Parathyroid adenoma (tissue), 2 donors: ENCODE measurements around the gene CDK2AP2.

Experiments used
- H2AFZ ChIP-seq: fragments of 300-600 bp; sonication (generic); one replicate; pipeline ENCODE4 v1.7.0; 2017; ENCODE audit warnings: antibody characterized with exemption, mild to moderate bottlenecking
- H3K27ac ChIP-seq: fragments of 300-600 bp; sonication (generic); one replicate; pipeline ENCODE4 v1.7.0; 2017
- H3K27me3 ChIP-seq: fragments of 300-600 bp; sonication (generic); one replicate; pipeline ENCODE4 v1.7.0; 2017; ENCODE audit warnings: low read length; ENCODE audit not compliant: control insufficient read depth, insufficient read depth
- H3K36me3 ChIP-seq: fragments of 300-600 bp; sonication (generic); one replicate; pipeline ENCODE4 v1.7.0; 2017; ENCODE audit warnings: low read length; ENCODE audit not compliant: control insufficient read depth, insufficient read depth
- H3K4me1 ChIP-seq: fragments of 300-600 bp; sonication (generic); one replicate; pipeline ENCODE4 v1.7.0; 2017; ENCODE audit warnings: control low read depth
- H3K4me2 ChIP-seq: fragments of 300-600 bp; sonication (generic); one replicate; pipeline ENCODE4 v1.7.0; 2017; ENCODE audit warnings: low read length
- H3K4me3 ChIP-seq: fragments of 300-600 bp; sonication (generic); one replicate; pipeline ENCODE4 v1.7.0; 2017; ENCODE audit warnings: low read depth, low read length
- H3K79me2 ChIP-seq: fragments of 300-600 bp; sonication (generic); one replicate; pipeline ENCODE4 v1.7.0; 2017; ENCODE audit warnings: control low read depth
- H3K9ac ChIP-seq: fragments of 300-600 bp; sonication (generic); one replicate; pipeline ENCODE4 v1.7.0; 2017; ENCODE audit warnings: mild to moderate bottlenecking
- H3K9me3 ChIP-seq: fragments of 300-600 bp; sonication (generic); one replicate; pipeline ENCODE4 v1.7.0; 2017; ENCODE audit warnings: low read length; ENCODE audit not compliant: control insufficient read depth
- CTCF ChIP-seq: fragments of 300-600 bp; sonication (generic); IDR thresholded peaks from one replicate; pipeline ENCODE4 v1.7.0; 2017; ENCODE audit warnings: antibody characterized with exemption, mild to moderate bottlenecking
- donor health status: primary hyperparathyroidism.

Gene CDK2AP2

GRCh38 chr11:67534070-67534679, 26.2 kb upstream of the CDK2AP2 start:
- no peak for TF ChIP-seq CTCF
- Histone ChIP-seq H3K27ac (no peak overlapping the region), H3K4me2 (no peak overlapping the region), H3K9ac (no peak overlapping the region), H3K79me2 (no peaks in the 10 kb centered on the region), H3K9me3 (no peaks in the 10 kb centered on the region), H3K4me1 (no peaks in the 10 kb centered on the region), H3K36me3 (no peaks in the 10 kb centered on the region), H2AFZ (no peak overlapping the region), H3K4me3 (no peak overlapping the region), H3K27me3 (no peaks in the 10 kb centered on the region)

- Histone ChIP-seq H3K9me3 (no peaks in the 10 kb centered on the region), H3K4me1 (no peaks in the 10 kb centered on the region), H3K4me2 (no peak overlapping the region), H3K4me3 (no peak overlapping the region), H3K36me3 (no peaks in the 10 kb centered on the region), H3K79me2 (no peaks in the 10 kb centered on the region), H2AFZ (no peak overlapping the region), H3K27me3 (no peaks in the 10 kb centered on the region), H3K9ac (no peak overlapping the region), H3K27ac (no peak overlapping the region)
- TF ChIP-seq CTCF = no peak
Measured at GRCh38 chr11:67532889-67533288, 24.9 kb upstream of the CDK2AP2 start.

GRCh38 chr11:67530282-67530592, 22.3 kb upstream of the CDK2AP2 start:
- no peaks in the 10 kb centered on the region for H3K36me3 ChIP-seq
- H3K9ac ChIP-seq = no peak overlapping the region
- no peaks in the 10 kb centered on the region for H3K4me1 ChIP-seq
- no peak overlapping the region for H2AFZ ChIP-seq
- no peak overlapping the region for H3K4me2 ChIP-seq
- H3K4me3 ChIP-seq = no peak overlapping the region
- H3K79me2 ChIP-seq = no peaks in the 10 kb centered on the region
- no peaks in the 10 kb centered on the region for H3K27me3 ChIP-seq
- H3K27ac ChIP-seq = no peak overlapping the region
- no peak for TF ChIP-seq CTCF
- H3K9me3 ChIP-seq = no peaks in the 10 kb centered on the region

- no peaks in the 10 kb centered on the region for H3K27me3 ChIP-seq
Measured at GRCh38 chr11:67528376-67528775, 20.4 kb upstream of the CDK2AP2 start.

More at GRCh38 chr11:67528376-67528775, 20.4 kb upstream of the CDK2AP2 start:
- Histone ChIP-seq H3K9me3 (no peaks in the 10 kb centered on the region), H3K4me3 (no peak overlapping the region), H3K27ac (no peak overlapping the region), H3K4me1 (no peaks in the 10 kb centered on the region), H3K36me3 (no peaks in the 10 kb centered on the region), H3K4me2 (no peak overlapping the region), H3K79me2 (no peaks in the 10 kb centered on the region), H3K9ac (no peak overlapping the region), H2AFZ (no peak overlapping the region)
- no peak for TF ChIP-seq CTCF
